Left cardiac atrium (tissue), 4 donors: Measurements from ENCODE around the gene PLCB2. TPM values are rescaled to one million over a fixed set of nuclear protein-coding genes. Genes with fewer than 3 reads are reported as not detected.

Source experiments
- ATAC-seq, 2 donors: fragments of 200-7000 bp; cut with Tn5 transposase; one replicate each; pipeline ENCODE4 v1.9.1; 2020; ENCODE audit warnings: mild to moderate bottlenecking in 2 of 2, moderate library complexity in 2 of 2
- DNase-seq: peaks from one replicate; pipeline ENCODE4 v3.0.0-alpha.2; 2020
- intact Hi-C, 2 donors: fragments of 100-400 bp; cut with DNase I; formaldehyde crosslinking; loops; one replicate each; pipeline versions ENCODE4 v1.14.1 to v1.15.1; 2022 to 2023
- total RNA-seq, 2 donors: library from RNA; stranded (reverse); fragmentation: NEBNext Ultra II Directional; extraction: Animal tissue kit (Norgen Biotek cat#: 25700); gene quantifications; one replicate each; pipeline ENCODE4 v1.2.1, GENCODE V29; 2021
- donor health status: DM: no; HTN: yes; CAD: no.
- donor health status: DM: no; HTN: yes; CAD: no; lungs with severe emphysema.
- donor health status: DM: yes; HTN: yes; CAD: no.
- donor health status: Dilated cardiomyopathy.

Gene PLCB2
- total RNA-seq, 2 donors from 2014 or later: 8.4 to 13.5 TPM

- no peak for ATAC-seq
- DNase-seq: no peak
- intact Hi-C loops: loop anchor here in 1 of 2 donors (10.0 kb wide), 1 partner anchor 150 kb away; no protein-coding TSS in a partner anchor
Measured at GRCh38 chr15:40264321-40265153, 43.2 kb downstream of the PLCB2 start.

DNA sequence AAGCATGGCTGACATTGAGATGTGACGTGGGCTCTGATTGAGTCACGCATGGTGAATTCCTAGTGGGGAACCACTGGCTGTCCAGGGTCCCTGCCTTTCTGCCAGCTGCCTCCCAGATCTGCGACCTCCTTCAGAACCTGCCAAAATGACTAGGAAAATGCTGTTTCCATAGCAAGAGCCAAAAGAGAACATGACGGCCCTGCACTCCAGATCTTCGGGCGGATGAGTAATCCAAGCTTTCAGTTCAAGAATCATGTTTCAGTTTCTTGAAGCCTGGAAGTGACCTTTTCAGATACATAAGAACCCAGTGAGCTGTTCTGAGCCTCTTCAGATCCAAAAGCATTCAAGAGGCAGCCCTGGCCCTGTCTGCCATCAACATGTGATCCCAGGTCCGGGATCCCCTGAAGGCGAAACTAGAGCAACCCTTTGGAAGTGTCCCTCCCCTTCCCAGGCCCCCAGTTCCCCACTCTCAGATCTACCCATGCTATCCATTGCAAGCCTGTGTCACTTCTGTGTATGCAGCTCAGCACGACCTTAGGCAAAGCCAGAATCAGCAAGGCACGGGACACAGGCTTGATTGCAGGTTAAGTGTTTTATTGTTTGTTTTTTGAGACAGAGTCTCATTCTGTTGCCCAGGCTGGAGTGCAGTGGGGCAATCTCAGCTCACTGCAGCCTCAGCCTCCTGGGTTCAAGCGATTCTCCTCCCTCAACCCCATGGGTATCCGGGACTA, 44.5 kb downstream of the PLCB2 start:
- DNase-seq: no peak
- ATAC-seq: no peak
- intact Hi-C loops: loop anchor here in 1 of 2 donors (10.0 kb wide), 1 partner anchor 148 kb away; no protein-coding TSS in a partner anchor

- intact Hi-C loops: no loop called here
- no peak for DNase-seq
- no peak for ATAC-seq
Measured at GRCh38 chr15:40259021-40259420, 48.7 kb downstream of the PLCB2 start.

DNA sequence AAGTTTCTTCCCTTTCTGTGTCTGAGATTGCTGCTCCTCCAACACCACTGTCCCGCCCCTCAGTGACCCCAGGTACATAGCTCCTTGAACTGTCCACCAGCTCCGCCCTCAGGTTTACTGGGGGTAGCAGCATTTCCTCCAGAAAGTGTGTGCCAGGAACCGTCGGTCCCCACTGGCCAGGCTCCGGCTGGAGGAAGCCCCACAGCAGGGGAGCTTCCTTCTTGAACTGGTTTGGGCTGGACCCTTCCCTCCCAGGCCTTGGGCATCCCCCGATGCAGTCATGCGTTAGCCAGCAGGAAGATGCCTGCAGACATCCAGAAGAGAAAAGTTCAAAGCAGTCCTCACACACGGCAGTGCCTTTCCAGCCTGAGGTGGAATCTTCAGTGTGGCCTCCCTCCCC, 49.2 kb downstream of the PLCB2 start:
- ATAC-seq: no peak
- intact Hi-C loops: no loop called here

GRCh38 chr15:40257656-40258450, 49.9 kb downstream of the PLCB2 start:
- intact Hi-C loops: no loop called here
- no peak for DNase-seq
- ATAC-seq: no peak

More for the DNA sequence above, 49.2 kb downstream of the PLCB2 start:
- no peak for DNase-seq

GRCh38 chr15:40256638-40257235, 51.0 kb downstream of the PLCB2 start:
- DNase-seq (no peak), ATAC-seq (no peak)
- intact Hi-C loops: no loop called here

DNA sequence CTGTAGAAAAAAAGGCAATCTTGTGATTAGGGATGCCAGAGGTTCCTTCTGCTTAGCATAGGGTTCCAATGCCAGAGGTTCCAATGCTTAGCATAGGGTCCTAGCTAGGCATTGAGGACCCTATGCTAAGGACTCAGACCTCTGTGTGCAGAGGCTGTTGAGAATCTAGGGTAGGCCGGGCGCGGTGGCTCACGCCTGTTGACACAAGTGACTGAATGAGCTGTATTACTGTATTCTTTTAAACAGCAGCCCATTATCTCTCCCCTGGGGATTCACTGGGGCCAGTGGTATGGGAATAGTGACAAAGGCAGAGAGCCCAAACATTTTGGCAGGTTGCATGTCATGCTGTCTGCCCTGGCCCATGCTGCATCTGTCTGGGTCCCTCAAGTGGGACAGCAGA, 52.7 kb downstream of the PLCB2 start:
- intact Hi-C loops: no loop called here
- no peak for DNase-seq
- no peak for ATAC-seq

DNA sequence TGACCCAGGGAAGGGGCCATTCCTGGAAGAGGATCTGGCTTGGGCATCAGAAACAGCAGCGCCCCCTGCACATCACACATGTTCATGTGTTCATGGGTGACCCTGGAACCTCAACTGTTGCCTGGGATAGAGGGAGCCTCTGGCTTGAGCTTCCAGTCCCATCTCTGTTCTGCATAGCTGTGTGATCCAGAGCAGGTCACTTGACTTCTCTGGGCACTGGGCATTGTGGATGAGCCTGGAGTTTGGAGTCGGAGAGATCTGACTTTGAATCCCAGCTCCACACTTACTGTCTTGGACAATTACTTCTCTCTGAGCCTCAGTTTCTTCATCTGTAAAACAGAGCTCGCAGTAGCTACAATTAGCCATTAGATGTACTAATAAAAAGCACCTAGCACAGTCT, 53.3 kb downstream of the PLCB2 start:
- intact Hi-C loops: no loop called here
- DNase-seq (no peak), ATAC-seq (no peak)

GRCh38 chr15:40253167-40253790, 54.5 kb downstream of the PLCB2 start:
- DNase-seq (no peak), ATAC-seq (no peak)
- intact Hi-C loops: no loop called here

- intact Hi-C loops: no loop called here
- ATAC-seq (peak; percentile 56 to 63), DNase-seq (no peak)
Measured at GRCh38 chr15:40252438-40253166, 55.1 kb downstream of the PLCB2 start.

GRCh38 chr15:40252141-40252437, 55.6 kb downstream of the PLCB2 start:
- intact Hi-C loops: no loop called here
- ATAC-seq (peak; percentile 3 to 20), DNase-seq (no peak)

- DNase-seq (no peak), ATAC-seq (peak; percentile 29 to 63)
- intact Hi-C loops: no loop called here
Measured at GRCh38 chr15:40251486-40252140, 56.1 kb downstream of the PLCB2 start.

DNA sequence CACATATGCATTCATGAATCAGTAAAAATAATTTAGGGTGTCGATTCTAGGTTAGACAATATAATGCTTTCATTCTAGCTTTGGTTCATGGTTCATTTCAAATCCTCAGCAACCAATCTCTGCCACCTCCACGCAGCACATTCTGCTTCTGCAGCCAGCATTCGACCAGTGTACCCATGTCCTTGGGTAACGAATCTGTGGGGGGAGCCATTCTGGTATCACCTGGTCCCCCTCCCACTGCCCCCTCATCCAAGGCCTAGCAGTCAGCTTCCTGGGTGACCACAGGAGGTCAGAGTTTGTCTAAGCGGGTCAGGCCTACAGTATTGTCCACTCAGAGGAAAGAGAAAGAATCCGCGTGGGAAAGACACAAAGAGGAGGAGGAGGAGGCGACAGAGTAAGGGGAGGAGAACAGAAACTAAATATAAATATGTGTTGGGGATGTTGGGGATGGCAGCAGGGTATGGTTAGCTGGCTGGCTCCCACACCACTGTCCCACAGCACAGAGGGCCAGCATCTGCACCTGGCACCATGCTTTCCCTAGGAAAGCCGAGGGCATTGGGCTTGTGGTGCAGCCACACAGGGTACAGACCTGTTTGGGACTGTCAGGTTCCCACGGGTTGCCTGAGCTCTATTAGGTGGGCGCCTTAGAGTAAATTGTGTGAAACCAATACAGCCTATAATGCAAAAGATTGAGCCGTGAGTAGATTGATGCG, 56.8 kb downstream of the PLCB2 start:
- intact Hi-C loops: no loop called here
- ATAC-seq: no peak
- no peak for DNase-seq

DNA sequence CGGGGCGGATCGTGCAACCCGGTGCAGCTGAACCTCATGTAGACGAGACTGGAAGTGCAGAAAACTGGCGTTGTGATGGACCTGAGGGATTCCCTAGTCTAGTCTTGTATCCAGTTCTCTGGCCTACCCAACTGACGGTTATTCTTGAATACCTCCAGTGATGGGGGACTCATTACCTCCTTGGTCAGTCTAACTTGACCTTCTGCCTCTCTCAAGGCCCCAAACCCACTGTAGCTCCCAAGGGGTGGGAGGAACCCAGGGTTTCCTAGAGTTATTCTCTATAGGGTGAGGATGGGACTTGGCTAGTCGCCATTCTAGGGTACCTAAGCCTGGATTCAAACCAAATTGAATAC, 57.5 kb downstream of the PLCB2 start:
- intact Hi-C loops: no loop called here
- DNase-seq (no peak), ATAC-seq (no peak)

DNA sequence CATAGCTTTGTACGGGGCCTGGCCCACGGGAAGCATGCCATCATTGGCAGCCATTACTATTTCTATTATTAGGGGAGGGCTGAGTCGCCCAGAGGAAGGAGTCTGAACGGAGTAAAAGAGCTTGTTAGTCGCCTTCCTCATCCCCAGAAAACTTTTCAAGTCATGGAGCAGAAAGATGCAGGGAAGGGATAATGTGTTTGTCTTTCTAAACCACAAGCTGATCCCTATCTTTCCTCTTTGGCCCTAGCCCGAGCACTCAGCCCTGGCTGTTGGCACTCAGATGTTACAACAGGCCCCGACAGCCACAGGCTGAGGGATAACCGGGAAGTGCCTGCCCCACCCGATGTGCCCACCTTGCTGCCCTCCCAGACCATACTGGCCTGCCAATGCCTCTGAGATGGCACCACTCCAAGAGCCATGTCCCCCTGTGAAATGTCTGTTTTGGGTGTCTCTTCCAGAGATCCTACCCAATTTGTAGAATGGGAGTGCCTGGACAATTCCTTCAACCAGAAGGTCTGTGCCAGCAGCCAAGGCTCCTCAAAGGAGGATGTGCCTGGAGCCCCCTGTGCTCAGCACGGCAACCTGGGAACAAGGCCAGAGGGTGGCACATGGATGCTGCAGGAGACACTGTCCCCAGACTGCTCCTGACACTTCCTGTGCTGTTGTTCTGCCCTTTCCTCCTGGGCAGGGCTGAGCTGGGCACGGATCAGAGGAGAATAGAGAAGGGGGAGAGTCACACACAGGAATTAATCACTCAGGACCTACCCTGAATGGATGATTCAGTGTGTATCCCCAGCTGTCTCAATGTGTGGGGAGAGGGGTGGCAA, 58.0 kb downstream of the PLCB2 start:
- intact Hi-C loops: no loop called here
- DNase-seq (no peak), ATAC-seq (peak in 1 of 2 donors; percentile 10)

GRCh38 chr15:40248006-40248783, 59.5 kb downstream of the PLCB2 start:
- no peak for ATAC-seq
- no peak for DNase-seq

More at GRCh38 chr15:40248006-40248783, 59.5 kb downstream of the PLCB2 start:
- intact Hi-C loops: no loop called here
